MG63 (cell line): ENCODE results near the gene OR9I1. TPM values are rescaled to one million over a fixed set of nuclear protein-coding genes. Genes with fewer than 3 reads are reported as not detected.

Experiments used
- total RNA-seq: library from RNA; depleted of rRNA; stranded (reverse); fragments of >200 nt; shearing (Covaris generic); gene quantifications from 2 replicates; pipeline ENCODE4 v1.2.3, GENCODE V29; 2014; ENCODE audit warnings: low replicate concordance; rRNA removed

OR9I1 gene
- total RNA-seq, 1 experiment from 2014 or later: not detected

Other genes starting within 250 kb of the OR9I1 start
- not detected in 2 replicates for gene OR9Q1, start 101.6 kb downstream of the OR9I1 start, total RNA-seq
- gene OR6Q1, start 94.6 kb downstream of the OR9I1 start, total RNA-seq: not detected in 2 replicates
- not detected in 2 replicates for gene OR9Q2, start 63.5 kb upstream of the OR9I1 start, total RNA-seq
- gene OR1S2, start 78.6 kb upstream of the OR9I1 start, total RNA-seq: not detected in 2 replicates
- not detected in 2 replicates for gene OR1S1, start 87.2 kb upstream of the OR9I1 start, total RNA-seq
- gene OR10Q1, start 103.4 kb upstream of the OR9I1 start, total RNA-seq: not detected in 2 replicates
- not detected in 2 replicates for gene OR10W1, start 142.7 kb upstream of the OR9I1 start, total RNA-seq
- gene OR5B17, start 233.5 kb upstream of the OR9I1 start, total RNA-seq: not detected in 2 replicates